ENCODE data around the gene GPR68.

GPR68 gene

GRCh38 chr14:91281346-91281745 lies 36.8 kb upstream of the GPR68 start:
- TF ChIP-seq CTCF (IDR thresholded peaks at IDR 0.05), result no peak
- Histone ChIP-seq H3K4me1 (peaks cover 7% of the 10 kb centered on the region), H3K4me3 (ENCODE audit: low read depth, low read length) (no peak overlapping the region), H3K4me2 (ENCODE audit: low read length) (no peak overlapping the region), H3K36me3 (ENCODE audit: control insufficient read depth, insufficient read depth, low read length) (no peaks in the 10 kb centered on the region), H3K27ac (no peak overlapping the region), H3K27me3 (ENCODE audit: control insufficient read depth, insufficient read depth, low read length) (no peaks in the 10 kb centered on the region), H2AFZ (no peak overlapping the region), H3K9ac (no peak overlapping the region), H3K9me3 (ENCODE audit: control insufficient read depth, low read length) (no peaks in the 10 kb centered on the region), H3K79me2 (no peaks in the 10 kb centered on the region)

DNA sequence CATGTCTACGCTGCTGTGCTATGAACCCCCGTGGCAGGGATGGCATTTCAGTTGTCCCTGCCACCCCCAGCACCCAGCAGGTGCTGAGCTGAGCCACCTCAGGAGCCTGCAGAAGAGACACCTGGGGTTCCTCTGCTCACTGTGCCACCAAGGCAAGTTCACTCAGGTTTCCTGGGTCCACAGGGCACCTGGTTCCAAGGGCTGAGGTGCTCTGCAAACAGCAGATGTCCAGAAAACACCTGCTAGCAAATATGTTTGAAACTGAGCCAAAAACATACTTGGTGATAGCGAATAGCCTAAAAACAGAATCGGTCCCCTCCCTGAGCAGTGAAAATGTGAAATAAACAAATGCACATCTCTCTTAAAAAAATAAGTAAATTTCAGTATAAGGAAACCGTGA lies 35.6 kb upstream of the GPR68 start:
- Histone ChIP-seq H3K27me3 (ENCODE audit: control insufficient read depth, insufficient read depth, low read length) (no peaks in the 10 kb centered on the region), H3K4me1 (peaks cover 7% of the 10 kb centered on the region), H3K79me2 (no peaks in the 10 kb centered on the region), H3K4me3 (ENCODE audit: low read depth, low read length) (no peak overlapping the region), H3K36me3 (ENCODE audit: control insufficient read depth, insufficient read depth, low read length) (no peaks in the 10 kb centered on the region), H3K9ac (no peak overlapping the region), H3K27ac (no peak overlapping the region), H2AFZ (no peak overlapping the region), H3K4me2 (ENCODE audit: low read length) (no peak overlapping the region), H3K9me3 (ENCODE audit: control insufficient read depth, low read length) (no peaks in the 10 kb centered on the region)
- TF ChIP-seq CTCF (IDR thresholded peaks at IDR 0.05), result no peak

- Histone ChIP-seq H3K27me3 (ENCODE audit: control insufficient read depth, insufficient read depth, low read length) (no peaks in the 10 kb centered on the region), H3K27ac (no peak overlapping the region), H3K9ac (no peak overlapping the region), H3K4me1 (peaks cover 7% of the 10 kb centered on the region), H3K4me3 (ENCODE audit: low read depth, low read length) (no peak overlapping the region), H3K36me3 (ENCODE audit: control insufficient read depth, insufficient read depth, low read length) (no peaks in the 10 kb centered on the region), H3K79me2 (no peaks in the 10 kb centered on the region), H3K4me2 (ENCODE audit: low read length) (no peak overlapping the region), H3K9me3 (ENCODE audit: control insufficient read depth, low read length) (no peaks in the 10 kb centered on the region), H2AFZ (no peak overlapping the region)
- no peak for TF ChIP-seq CTCF (IDR thresholded peaks at IDR 0.05)
Observed at GRCh38 chr14:91279354-91279753, 34.9 kb upstream of the GPR68 start.

- Histone ChIP-seq H3K4me1 (peaks cover 7% of the 10 kb centered on the region), H3K9ac (no peak overlapping the region), H3K79me2 (no peaks in the 10 kb centered on the region), H3K4me3 (ENCODE audit: low read depth, low read length) (no peak overlapping the region), H3K4me2 (ENCODE audit: low read length) (no peak overlapping the region), H3K27ac (no peak overlapping the region), H2AFZ (no peak overlapping the region), H3K36me3 (ENCODE audit: control insufficient read depth, insufficient read depth, low read length) (no peaks in the 10 kb centered on the region), H3K27me3 (ENCODE audit: control insufficient read depth, insufficient read depth, low read length) (no peaks in the 10 kb centered on the region), H3K9me3 (ENCODE audit: control insufficient read depth, low read length) (no peaks in the 10 kb centered on the region)
- no peak for TF ChIP-seq CTCF (IDR thresholded peaks at IDR 0.05)
Observed at GRCh38 chr14:91278383-91278715, 33.8 kb upstream of the GPR68 start.

DNA sequence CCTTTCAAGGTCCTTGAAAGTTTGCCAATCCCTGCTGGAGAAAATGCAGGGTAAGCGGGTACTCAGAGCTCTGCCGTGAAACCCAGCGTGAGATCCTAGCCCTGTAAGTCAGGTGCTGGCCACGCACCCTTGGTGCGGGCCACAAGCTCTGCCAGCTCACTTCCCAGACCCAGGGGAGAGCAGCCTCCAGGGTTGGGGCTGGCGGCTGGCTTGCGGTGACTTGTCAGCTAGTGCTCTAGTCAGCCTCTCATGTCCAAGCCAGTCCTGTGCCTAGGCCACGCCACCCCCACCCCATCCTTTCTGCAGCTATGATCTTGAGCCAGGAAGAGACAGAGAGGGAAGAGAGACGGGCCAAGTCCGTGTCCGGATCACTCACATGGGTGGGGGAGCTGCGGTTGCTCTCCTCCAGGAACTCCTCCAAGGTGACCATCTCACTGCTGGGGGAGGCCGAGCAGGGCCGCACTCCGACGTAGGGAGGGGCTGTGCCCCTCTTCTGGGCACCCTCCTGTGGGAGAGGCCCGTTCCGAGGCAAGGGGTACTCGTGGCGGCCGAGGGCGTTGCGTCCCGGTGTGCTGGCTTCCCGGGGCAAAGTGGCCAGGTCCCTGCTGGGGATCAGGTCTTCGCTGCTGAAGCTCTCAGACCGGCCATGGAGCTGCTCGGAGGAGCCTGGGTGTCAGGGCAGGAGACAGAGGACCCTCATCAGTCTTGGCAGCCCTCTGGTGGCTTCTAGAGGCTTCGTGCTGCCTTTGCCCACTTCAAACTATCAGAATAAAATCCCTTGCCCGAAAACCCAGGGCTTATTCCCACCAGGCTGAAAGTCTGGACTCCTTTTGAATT lies 33.3 kb upstream of the GPR68 start:
- Histone ChIP-seq H3K27me3 (ENCODE audit: control insufficient read depth, insufficient read depth, low read length) (no peaks in the 10 kb centered on the region), H2AFZ (peak overlapping the region; percentile 46), H3K9ac (no peak overlapping the region), H3K4me3 (ENCODE audit: low read depth, low read length) (no peak overlapping the region), H3K27ac (peak overlapping the region; percentile 29), H3K4me1 (peaks cover 7% of the 10 kb centered on the region), H3K79me2 (no peaks in the 10 kb centered on the region), H3K9me3 (ENCODE audit: control insufficient read depth, low read length) (no peaks in the 10 kb centered on the region), H3K4me2 (ENCODE audit: low read length) (no peak overlapping the region), H3K36me3 (ENCODE audit: control insufficient read depth, insufficient read depth, low read length) (no peaks in the 10 kb centered on the region)
- no peak for TF ChIP-seq CTCF (IDR thresholded peaks at IDR 0.05)

Data from parathyroid adenoma (tissue), 2 donors.